ENCODE measurements around the gene DCC.

- no peak for TF ChIP-seq EZH2 (optimal IDR thresholded peaks at IDR 0.05; ENCODE audit: low read depth, low read length)
- no peak for TF ChIP-seq CTCF (IDR thresholded peaks at IDR 0.05; ENCODE audit: low read length)
- TF ChIP-seq EZH2phosphoT487 (IDR thresholded peaks at IDR 0.05; ENCODE audit: low read length): no peak
Observed at GRCh38 chr18:52700116-52700515, 360.1 kb downstream of the DCC start.

Measured in MM.1S (cell line).